Right ventricle myocardium superior (tissue), 1 donor: ENCODE measurements around the gene EEF1AKMT2. TPM values are rescaled to one million over a fixed set of nuclear protein-coding genes. Genes with fewer than 3 reads are reported as not detected.
"Not testable (repeated sequence)": the region's sequence is repeated elsewhere in the genome, so short reads cannot be mapped to it uniquely, and the experiment has no call there.

ENCODE experiments used
- ATAC-seq: fragments of 200-7000 bp; cut with Tn5 transposase; one replicate; pipeline ENCODE4 v1.9.1; 2020; ENCODE audit warnings: mild to moderate bottlenecking; ENCODE audit not compliant: poor library complexity
- DNase-seq: peaks from one replicate; pipeline ENCODE4 v3.0.0-alpha.2; 2020
- intact Hi-C: fragments of 100-400 bp; cut with DNase I; formaldehyde crosslinking; loops from one replicate; pipeline ENCODE4 v1.11.2; 2022
- total RNA-seq: library from RNA; stranded (reverse); fragmentation: NEBNext Ultra II Directional; extraction: Animal tissue kit (Norgen Biotek cat#: 25700); gene quantifications from one replicate; pipeline ENCODE4 v1.2.1, GENCODE V29; 2021
- donor health status: DM: no; HTN: yes; CAD: no; lungs with severe emphysema.

The EEF1AKMT2 gene
- total RNA-seq, 1 donor from 2014 or later = 11.9 TPM

- DNase-seq (no peak), ATAC-seq (no peak)
- intact Hi-C loops = no loop called here
Measured at GRCh38 chr10:124763267-124763666, 28.4 kb downstream of the EEF1AKMT2 start.

GRCh38 chr10:124762281-124762680, 29.4 kb downstream of the EEF1AKMT2 start:
- ATAC-seq = no peak
- no peak for DNase-seq
- intact Hi-C loops = no loop called here

GRCh38 chr10:124756156-124756903, 35.4 kb downstream of the EEF1AKMT2 start:
- ATAC-seq (no peak), DNase-seq (no peak)
- intact Hi-C loops = no loop called here

- ATAC-seq = no peak
- intact Hi-C loops = no loop called here
- DNase-seq = no peak
Measured at GRCh38 chr10:124755581-124755980, 36.1 kb downstream of the EEF1AKMT2 start.

- intact Hi-C loops = no loop called here
- ATAC-seq (no peak), DNase-seq (no peak)
Measured at GRCh38 chr10:124754227-124754626, 37.5 kb downstream of the EEF1AKMT2 start.

- no peak for ATAC-seq
- intact Hi-C loops = no loop called here
Measured at GRCh38 chr10:124748953-124749645, 42.6 kb downstream of the EEF1AKMT2 start.

GRCh38 chr10:124748166-124748565, 43.5 kb downstream of the EEF1AKMT2 start:
- DNase-seq = no peak
- ATAC-seq = no peak
- intact Hi-C loops = no loop called here

More at GRCh38 chr10:124748953-124749645, 42.6 kb downstream of the EEF1AKMT2 start:
- no peak for DNase-seq

- intact Hi-C loops = no loop called here
- no peak for DNase-seq
- ATAC-seq = no peak
Measured at GRCh38 chr10:124747745-124748144, 43.9 kb downstream of the EEF1AKMT2 start.

- DNase-seq = no peak
- ATAC-seq = no peak
- intact Hi-C loops = no loop called here
Measured at GRCh38 chr10:124746992-124747391, 44.7 kb downstream of the EEF1AKMT2 start.

- intact Hi-C loops, DNase-seq: not testable (repeated sequence)
Measured at GRCh38 chr10:124746447-124746846, 45.2 kb downstream of the EEF1AKMT2 start.

GRCh38 chr10:124745673-124746072, 46.0 kb downstream of the EEF1AKMT2 start:
- DNase-seq (no peak), ATAC-seq (no peak)
- intact Hi-C loops = loop anchor here (2.0 kb wide), 1 partner anchor 207 kb away; no protein-coding TSS in a partner anchor

More at GRCh38 chr10:124746447-124746846, 45.2 kb downstream of the EEF1AKMT2 start:
- not testable (repeated sequence) for ATAC-seq

GRCh38 chr10:124745252-124745651, 46.4 kb downstream of the EEF1AKMT2 start:
- intact Hi-C loops = loop anchor here (2.0 kb wide), 1 partner anchor 206 kb away; no protein-coding TSS in a partner anchor
- DNase-seq (no peak), ATAC-seq (no peak)

- peak; percentile 92 for DNase-seq
- peak; percentile 74 for ATAC-seq
- intact Hi-C loops = loop anchor here (2.0 to 5.0 kb wide), 2 partner anchors 97 to 206 kb away; no protein-coding TSS in a partner anchor
Measured at GRCh38 chr10:124744102-124745050, 47.3 kb downstream of the EEF1AKMT2 start, which contains the start of gene FAM53B. FAM53B (minus strand) TSS chr10:124744378; CDS start chr10:124706713, 37,665 bp downstream.

- intact Hi-C loops = loop anchor here (2.0 to 5.0 kb wide), 3 partner anchors 39 to 205 kb away; no protein-coding TSS in a partner anchor
- DNase-seq (peak; percentile 68), ATAC-seq (peak; percentile 23)
Measured at GRCh38 chr10:124743191-124744101, 48.2 kb downstream of the EEF1AKMT2 start.

GRCh38 chr10:124742413-124743190, 49.1 kb downstream of the EEF1AKMT2 start:
- peak; percentile 1 for ATAC-seq
- intact Hi-C loops = loop anchor here (2.0 to 5.0 kb wide), 2 partner anchors 38 to 95 kb away; no protein-coding TSS in a partner anchor

GRCh38 chr10:124741922-124742412, 49.7 kb downstream of the EEF1AKMT2 start:
- intact Hi-C loops = loop anchor here (2.0 to 5.0 kb wide), 2 partner anchors 37 to 95 kb away; no protein-coding TSS in a partner anchor
- DNase-seq = no peak
- ATAC-seq = peak; percentile 23

More at GRCh38 chr10:124742413-124743190, 49.1 kb downstream of the EEF1AKMT2 start:
- no peak for DNase-seq
